NCI-H2029 (cell line): Measurements from ENCODE around the gene SNX9.
"Not testable (repeated sequence)": the region's sequence is repeated elsewhere in the genome, so short reads cannot be mapped to it uniquely, and the experiment has no call there.

ENCODE experiments used
- DNase-seq: peaks from one replicate; lab custom pipeline; 2025; lab: John Stamatoyannopoulos, UW

The SNX9 gene

GRCh38 chr6:157831424-157832249 lies 8.6 kb downstream of the SNX9 start:
- DNase-seq: peak; percentile 10

GRCh38 chr6:157832250-157832967 lies 9.4 kb downstream of the SNX9 start:
- no peak for DNase-seq

- no peak for DNase-seq
Measured at GRCh38 chr6:157834549-157834948, 11.5 kb downstream of the SNX9 start.

DNA sequence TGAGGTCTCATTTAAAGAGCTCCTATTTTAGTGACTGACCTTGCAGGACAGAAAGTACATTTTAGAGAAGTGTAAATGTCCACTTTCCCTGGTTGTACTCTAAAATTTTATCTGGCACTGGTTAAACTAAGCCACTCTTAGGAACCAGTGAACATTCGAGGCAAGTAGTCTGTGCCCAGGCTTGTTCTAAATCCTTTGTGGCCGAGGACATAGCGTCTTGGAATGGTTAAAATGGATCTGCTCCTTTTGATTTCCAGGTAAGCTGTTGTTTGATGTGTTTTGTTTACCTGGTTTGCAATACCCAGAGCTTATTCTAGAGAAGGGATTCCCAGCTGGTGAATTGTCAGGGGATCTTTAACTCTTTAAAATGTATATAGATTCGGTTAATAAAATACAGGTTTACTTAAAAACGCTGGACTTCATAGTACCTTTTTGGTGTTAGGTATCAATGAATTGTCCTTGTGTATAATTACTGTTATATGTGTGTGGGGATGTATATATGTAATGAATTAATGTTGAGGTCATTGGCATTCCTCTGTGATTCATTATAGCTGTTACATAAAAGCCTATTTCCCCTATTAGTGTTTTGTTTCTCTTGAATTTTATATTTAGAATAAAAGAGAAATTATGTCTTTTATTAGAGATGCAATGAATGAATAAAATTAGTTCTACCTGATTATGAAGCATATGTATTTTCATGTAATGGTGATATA lies 15.8 kb downstream of the SNX9 start:
- DNase-seq: no peak

GRCh38 chr6:157839606-157840005 lies 16.6 kb downstream of the SNX9 start:
- no peak for DNase-seq

DNA sequence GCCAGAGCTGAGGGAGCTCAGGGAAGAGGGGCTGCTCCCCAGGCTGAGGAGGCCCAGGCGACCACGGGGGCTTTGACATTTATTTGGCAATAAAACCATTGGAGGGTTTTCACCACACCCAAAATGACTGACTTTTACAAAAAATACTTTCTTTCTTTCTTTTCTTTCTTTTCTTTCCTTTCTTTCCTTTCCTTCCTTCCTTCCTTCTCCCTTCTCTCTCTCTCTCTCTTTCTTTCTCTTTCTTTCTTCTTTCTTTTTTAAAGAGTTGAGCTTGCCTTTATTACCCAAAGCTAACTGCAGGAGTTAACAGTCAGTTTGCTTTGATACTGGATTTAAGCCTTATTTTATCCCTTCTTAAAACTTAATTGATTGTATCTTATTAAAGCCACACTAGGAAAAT lies 17.2 kb downstream of the SNX9 start:
- no peak for DNase-seq

- DNase-seq: no peak
Measured at GRCh38 chr6:157840776-157841175, 17.7 kb downstream of the SNX9 start.

DNA sequence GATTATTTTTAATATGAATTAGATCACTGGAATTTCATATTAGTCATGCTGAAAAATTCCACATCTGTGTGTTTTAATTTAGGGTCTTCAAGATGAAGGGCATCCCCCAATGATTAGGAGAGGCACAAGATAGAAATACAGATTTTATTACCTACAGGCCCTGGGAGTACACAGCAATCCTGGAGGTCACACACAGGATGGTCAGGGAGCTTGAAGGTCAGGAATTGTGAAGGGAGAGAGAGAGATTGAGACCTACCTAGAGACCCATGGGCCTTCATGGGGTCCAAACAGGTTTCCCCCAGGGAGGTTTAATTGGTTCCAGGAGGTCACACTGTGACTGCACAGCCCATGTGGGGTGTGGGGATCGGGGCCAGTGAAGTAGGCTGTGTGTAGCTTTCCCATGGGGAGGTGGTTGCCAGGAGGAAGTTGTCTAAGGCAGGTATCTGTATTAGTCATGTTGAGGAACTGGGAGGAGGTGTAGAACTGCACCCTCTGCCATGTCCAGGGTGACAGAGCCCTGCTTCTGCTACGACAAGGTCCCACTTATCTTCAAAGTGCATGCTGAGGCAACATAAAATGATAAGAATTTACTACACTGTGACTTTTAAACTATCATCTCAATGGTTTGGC lies 18.3 kb downstream of the SNX9 start:
- DNase-seq: no peak

DNA sequence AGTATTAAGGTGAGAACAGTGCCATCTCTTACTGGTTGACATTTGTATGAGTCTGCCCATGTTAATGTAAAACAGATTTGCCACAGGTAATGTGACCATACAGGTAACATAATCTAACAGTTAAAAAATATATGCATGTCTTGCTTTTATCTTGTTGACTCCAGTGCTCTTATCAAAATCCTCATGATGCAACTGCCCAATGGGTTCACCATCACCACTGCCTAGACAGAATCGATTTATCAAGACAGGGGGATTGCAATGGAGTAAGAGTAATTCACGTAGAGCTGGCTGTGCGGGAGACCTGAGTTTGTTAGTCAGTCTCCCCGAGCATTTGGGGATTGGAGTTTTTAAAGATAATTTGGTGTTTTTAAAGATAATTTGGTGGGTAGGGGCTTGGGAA lies 19.2 kb downstream of the SNX9 start:
- DNase-seq: no peak

DNA sequence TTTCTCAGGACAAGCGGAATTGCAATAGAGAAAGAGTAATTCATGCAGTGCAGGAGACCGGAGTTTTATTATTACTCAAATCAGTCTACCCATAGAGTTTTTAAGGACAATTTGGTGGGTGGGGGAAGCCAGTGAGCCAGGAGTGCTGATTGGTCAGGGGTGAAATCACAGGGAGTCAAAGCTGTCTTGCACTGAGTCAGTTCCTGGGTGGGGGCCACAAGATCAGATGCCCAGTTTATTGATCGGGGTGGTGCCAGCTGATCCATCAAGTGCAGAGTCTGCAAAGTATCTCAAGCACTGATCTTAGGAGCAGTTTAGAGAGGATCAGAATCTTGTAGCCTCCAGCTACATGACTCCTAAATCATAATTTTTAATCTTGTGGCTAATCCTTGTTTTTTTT lies 21.1 kb downstream of the SNX9 start:
- DNase-seq: not testable (repeated sequence)

DNA sequence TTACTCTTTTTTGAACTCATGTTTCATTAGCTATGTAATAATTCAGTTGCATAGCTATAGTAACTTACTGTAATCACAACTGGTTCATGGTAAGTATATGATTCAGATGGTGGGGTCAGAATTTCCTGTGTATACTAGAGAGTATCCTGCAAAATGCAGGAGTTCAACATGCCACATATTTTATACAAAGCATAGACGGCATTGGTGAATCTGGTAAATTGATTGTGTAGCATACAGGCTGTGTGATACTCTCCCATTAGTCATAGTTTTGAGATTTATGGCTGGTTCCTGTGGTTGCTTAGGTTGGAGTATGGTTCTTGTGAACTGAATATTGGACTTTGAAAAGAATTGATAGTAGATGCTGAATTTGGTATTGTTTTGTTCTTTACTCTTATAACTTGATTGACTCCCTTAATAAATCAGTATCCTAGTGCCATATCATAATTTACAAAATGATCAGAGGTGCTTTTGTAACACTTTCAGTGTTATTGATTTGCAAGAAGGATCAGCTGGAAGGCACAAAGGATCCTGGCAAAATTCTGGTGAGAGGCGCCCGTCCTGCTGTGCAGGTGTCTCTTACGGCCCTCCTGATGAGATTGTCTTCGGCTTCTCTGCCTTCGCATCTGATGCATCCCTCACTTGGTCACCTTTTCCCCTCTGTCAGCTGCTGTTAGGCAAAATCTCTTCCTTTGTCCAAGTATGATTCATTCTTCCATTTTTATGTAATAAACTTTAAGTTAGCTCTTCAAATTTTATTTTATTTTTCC lies 22.6 kb downstream of the SNX9 start:
- DNase-seq: no peak

DNA sequence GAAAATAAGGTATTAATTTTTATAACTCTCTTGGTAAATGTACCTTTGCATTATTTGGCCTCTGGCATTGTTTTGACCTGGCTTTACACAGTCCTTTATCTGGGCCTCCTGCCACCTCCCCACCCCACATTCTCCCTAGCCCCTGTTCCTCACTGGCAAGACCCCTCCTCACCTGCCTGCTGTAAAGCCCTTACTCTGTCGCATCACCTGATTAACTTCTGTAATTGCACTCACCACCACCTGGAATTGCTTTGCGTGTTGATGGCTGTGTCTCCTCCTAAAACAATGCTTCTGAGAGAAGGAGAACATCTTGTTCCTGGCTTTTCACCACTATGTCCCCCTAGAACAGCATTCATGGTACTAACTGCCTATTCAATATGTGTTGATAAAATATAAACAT lies 24.8 kb downstream of the SNX9 start:
- DNase-seq: no peak

DNA sequence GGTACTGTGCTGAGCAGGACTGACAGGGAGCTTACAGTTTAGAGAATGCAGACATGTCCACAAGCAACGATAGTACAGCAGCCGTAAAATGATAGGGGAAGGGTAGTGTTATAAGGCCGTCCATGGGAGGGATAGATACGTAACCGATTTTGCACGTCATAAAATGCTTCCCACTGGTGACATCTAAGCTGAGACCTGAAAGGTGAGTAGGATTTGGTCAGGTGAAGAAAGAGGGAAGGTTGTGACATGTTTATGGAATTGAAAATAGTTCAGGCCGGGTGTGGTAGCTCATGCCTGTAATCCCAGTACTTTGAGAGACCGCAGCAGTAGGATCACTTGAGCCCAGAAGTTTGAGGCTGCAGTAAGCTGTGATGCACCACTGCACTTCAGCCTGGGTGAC lies 25.6 kb downstream of the SNX9 start:
- no peak for DNase-seq

DNA sequence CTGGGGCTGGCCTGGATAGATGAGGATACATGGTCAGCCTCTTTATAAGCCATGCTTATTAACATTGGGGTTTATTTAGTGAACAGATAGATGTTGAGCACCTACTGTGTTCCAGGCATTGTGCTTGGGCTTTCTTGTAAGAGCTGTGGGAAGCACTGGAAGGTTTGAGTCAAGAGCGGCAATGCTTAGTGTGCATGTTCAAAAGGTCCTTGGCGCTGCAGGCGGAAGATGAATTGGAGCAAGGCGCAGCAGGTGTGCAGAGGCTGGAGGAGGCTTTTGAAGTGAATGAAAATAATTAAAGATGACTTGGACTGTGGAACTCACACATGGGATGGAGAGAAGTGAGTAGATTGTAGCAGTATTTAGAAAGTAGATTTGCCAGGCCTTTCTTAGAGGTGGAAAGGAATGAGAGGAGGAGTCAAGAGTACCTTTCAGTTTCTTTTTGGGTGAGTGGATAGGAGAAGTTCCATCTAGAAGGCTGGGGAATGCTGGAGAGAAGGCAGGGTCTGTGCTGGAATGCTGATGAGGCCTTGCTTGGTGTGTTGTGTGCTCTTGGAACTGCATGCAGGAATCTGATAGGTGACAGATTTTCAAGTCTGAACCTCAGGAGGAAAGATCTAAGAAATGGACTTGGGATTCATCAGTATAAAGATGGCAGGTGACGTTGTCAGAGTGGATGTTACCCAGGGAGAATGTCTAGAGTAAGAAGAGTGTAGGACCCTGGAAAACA lies 26.4 kb downstream of the SNX9 start:
- no peak for DNase-seq

- DNase-seq: no peak
Measured at GRCh38 chr6:157850030-157850429, 27.0 kb downstream of the SNX9 start.

- no peak for DNase-seq
Measured at GRCh38 chr6:157853018-157853805, 30.2 kb downstream of the SNX9 start.

- no peak for DNase-seq
Measured at GRCh38 chr6:157853902-157854502, 31.0 kb downstream of the SNX9 start.

DNA sequence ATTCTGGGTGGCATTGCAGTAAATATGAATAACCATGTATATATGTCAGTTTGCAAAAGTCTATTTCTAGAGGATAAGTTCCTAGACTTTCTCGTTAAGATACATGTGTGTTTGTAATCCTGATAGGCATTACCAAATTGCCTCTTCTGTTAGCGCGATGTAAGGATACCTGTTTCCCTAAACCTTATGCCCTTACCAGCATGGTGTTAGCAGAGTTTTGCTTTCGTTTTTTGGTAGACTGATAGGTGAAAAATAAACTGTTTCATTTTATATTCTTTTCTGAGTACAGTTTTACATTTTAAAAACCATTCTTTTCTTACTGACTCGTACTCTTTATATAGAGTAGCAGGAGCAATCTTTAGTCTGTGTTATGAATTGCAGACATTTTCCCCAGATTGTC lies 32.3 kb downstream of the SNX9 start:
- DNase-seq: no peak

DNA sequence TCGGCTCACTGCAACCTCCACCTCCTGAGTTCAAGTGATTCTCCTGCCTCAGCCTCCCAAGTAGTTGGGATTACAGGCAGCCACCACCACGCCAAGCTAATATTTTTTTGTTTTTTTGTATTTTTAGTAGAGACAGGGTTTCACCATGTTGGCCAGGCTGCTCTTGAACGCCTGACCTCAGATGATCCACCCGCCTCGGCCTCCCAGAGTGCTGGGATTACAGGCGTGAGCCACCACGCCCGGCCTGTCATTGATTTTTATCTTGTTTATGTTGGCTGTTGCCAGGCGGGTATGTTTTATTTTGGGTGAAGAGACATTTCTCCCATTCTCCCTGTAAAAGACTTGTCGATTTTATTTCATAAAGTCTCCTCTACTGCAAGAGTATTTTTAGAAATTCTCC lies 32.8 kb downstream of the SNX9 start:
- not testable (repeated sequence) for DNase-seq

DNA sequence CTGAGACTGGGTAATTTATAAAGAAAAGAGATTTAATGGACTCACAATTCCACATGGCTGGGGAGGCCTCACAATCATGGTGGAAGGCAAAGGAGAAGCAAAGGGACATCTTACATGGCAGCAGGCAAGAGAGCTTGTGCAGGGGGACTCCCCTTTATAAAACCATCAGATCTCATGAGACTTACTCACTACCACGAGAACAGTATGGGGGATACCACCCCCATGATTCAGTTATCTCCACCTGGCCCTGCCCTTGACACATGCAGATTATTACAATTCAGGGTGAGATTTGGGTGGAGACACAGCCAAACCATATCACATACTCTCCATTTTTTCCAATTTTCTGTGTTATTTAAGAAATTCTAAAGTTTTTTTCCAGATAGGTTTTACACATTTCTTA lies 35.6 kb downstream of the SNX9 start:
- DNase-seq: not testable (repeated sequence)
